Neural crest cell (in vitro differentiated cells): ENCODE results near the gene ALCAM. TPM values are rescaled to one million over a fixed set of nuclear protein-coding genes. Genes with fewer than 3 reads are reported as not detected.

Source experiments
- DNase-seq: peaks from one replicate; pipeline ENCODE4 v3.0.0; 2021; ENCODE audit warnings: low read depth, mixed read lengths, low spot score
- H3K27ac Mint-ChIP-seq: one replicate; pipeline ENCODE4 v1.8.0; 2021; ENCODE audit warnings: mild to moderate bottlenecking, mixed read lengths; ENCODE audit not compliant: unreplicated experiment
- H3K27me3 Mint-ChIP-seq: 2 replicates; pipeline ENCODE4 v1.8.0; 2021; ENCODE audit warnings: low read depth, mild to moderate bottlenecking, mixed read lengths
- H3K36me3 Mint-ChIP-seq: 2 replicates; pipeline ENCODE4 v1.8.0; 2021; ENCODE audit warnings: low read depth, mild to moderate bottlenecking, mixed read lengths
- H3K4me1 Mint-ChIP-seq: 2 replicates; pipeline ENCODE4 v1.8.0; 2021; ENCODE audit warnings: mixed read lengths
- H3K4me3 Mint-ChIP-seq: one replicate; pipeline ENCODE4 v1.8.0; 2021; ENCODE audit warnings: mild to moderate bottlenecking, mixed read lengths
- H3K9me3 Mint-ChIP-seq: 2 replicates; pipeline ENCODE4 v1.8.0; 2021; ENCODE audit warnings: mixed read lengths
- total RNA-seq: library from RNA; stranded (reverse); gene quantifications from 2 replicates; pipeline ENCODE4 v1.2.1, GENCODE V29; 2021
- TF ChIP-seq, protein P1 (sequence below): fragments of 200-600 bp; sonication (generic); conservative IDR thresholded peaks from 2 replicates; pipeline ENCODE4 v1.5.0; 2021; ENCODE audit warnings: antibody characterized with exemption, mild to moderate bottlenecking

The ALCAM gene
- total RNA-seq, 1 donor from 2014 or later, result 8.7 TPM

GRCh38 chr3:105504440-105504951 is 137.8 kb downstream of the ALCAM start:
- H3K9me3 Mint-ChIP-seq, result no peaks in the 10 kb centered on the region
- H3K27me3 Mint-ChIP-seq, result no peaks in the 10 kb centered on the region
- H3K4me1 Mint-ChIP-seq, result peaks cover 32% of the 10 kb centered on the region
- H3K36me3 Mint-ChIP-seq, result no peaks in the 10 kb centered on the region
- TF ChIP-seq, protein P1, sequence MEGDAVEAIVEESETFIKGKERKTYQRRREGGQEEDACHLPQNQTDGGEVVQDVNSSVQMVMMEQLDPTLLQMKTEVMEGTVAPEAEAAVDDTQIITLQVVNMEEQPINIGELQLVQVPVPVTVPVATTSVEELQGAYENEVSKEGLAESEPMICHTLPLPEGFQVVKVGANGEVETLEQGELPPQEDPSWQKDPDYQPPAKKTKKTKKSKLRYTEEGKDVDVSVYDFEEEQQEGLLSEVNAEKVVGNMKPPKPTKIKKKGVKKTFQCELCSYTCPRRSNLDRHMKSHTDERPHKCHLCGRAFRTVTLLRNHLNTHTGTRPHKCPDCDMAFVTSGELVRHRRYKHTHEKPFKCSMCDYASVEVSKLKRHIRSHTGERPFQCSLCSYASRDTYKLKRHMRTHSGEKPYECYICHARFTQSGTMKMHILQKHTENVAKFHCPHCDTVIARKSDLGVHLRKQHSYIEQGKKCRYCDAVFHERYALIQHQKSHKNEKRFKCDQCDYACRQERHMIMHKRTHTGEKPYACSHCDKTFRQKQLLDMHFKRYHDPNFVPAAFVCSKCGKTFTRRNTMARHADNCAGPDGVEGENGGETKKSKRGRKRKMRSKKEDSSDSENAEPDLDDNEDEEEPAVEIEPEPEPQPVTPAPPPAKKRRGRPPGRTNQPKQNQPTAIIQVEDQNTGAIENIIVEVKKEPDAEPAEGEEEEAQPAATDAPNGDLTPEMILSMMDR, result no peak
- DNase-seq, result no peak
- no peak overlapping the region for H3K27ac Mint-ChIP-seq
- H3K4me3 Mint-ChIP-seq, result no peak overlapping the region

DNA sequence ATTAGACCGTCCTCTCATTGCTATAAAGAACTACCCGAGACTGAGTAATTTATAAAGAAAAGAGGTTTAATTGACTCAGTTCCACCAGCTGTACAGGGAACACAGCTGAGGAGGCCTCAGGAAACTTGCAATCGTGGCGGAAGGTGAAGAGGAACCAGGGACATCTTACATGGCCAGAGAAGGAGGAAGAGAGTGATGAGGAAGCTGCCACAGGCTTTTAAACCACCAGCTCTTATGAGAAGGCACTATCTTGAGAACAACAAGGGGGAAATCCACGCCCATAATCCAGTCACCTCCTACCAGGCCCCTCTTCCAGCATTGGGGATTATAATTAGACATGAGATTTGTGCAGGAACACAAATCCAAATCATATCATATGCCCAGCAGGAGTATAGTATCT is 138.5 kb downstream of the ALCAM start:
- peaks cover 25% of the 10 kb centered on the region for H3K4me1 Mint-ChIP-seq
- DNase-seq, result no peak
- TF ChIP-seq, protein P1, result no peak
- no peaks in the 10 kb centered on the region for H3K27me3 Mint-ChIP-seq
- no peak overlapping the region for H3K27ac Mint-ChIP-seq
- H3K9me3 Mint-ChIP-seq, result no peaks in the 10 kb centered on the region
- no peak overlapping the region for H3K4me3 Mint-ChIP-seq
- no peaks in the 10 kb centered on the region for H3K36me3 Mint-ChIP-seq

DNA sequence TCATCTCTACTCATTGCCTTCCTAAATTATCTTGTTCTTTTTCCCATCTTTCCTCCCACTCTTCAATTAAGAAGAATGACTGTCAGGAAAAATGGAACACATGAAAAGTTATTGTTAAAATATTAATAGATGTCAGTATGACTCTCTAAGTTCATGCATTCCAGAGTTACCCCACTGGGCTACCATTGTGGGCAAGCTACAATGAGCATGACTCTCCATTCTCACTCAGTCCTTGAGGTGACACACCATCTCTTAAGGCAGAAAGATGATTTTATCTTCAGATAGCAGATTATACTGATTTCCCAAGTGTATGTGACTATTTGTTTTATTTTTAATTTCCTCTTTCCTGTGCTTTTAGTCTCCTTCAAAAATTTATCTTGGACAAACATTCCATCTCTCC is 144.3 kb downstream of the ALCAM start:
- H3K27me3 Mint-ChIP-seq, result no peaks in the 10 kb centered on the region
- H3K9me3 Mint-ChIP-seq, result no peaks in the 10 kb centered on the region
- H3K4me3 Mint-ChIP-seq, result no peak overlapping the region
- H3K36me3 Mint-ChIP-seq, result no peaks in the 10 kb centered on the region
- no peaks in the 10 kb centered on the region for H3K4me1 Mint-ChIP-seq
- DNase-seq, result no peak
- H3K27ac Mint-ChIP-seq, result no peak overlapping the region
- TF ChIP-seq, protein P1, result no peak

DNA sequence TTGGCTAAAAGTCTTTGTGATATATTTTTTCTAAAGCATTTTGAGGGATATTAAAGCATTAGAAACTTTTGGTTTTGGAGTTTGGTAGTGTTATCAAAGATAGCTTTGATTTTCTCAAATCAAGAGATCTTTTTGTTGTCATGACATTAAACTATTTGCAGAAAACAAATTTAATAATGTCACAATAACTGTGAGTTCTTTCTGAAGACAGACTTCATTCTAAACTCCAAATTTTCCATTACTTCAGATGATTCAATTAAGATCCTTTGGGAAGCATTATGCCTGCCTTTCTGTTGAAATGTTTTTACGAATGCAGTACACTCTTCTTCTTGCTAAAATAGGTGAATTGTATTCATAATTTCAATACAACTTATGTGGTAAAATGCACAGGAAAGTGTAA is 145.4 kb downstream of the ALCAM start:
- no peak for DNase-seq
- Mint-ChIP-seq H3K4me1 (no peaks in the 10 kb centered on the region), H3K27me3 (no peaks in the 10 kb centered on the region), H3K27ac (no peak overlapping the region), H3K4me3 (no peak overlapping the region), H3K36me3 (no peaks in the 10 kb centered on the region), H3K9me3 (no peaks in the 10 kb centered on the region)
- TF ChIP-seq, protein P1, result no peak

DNA sequence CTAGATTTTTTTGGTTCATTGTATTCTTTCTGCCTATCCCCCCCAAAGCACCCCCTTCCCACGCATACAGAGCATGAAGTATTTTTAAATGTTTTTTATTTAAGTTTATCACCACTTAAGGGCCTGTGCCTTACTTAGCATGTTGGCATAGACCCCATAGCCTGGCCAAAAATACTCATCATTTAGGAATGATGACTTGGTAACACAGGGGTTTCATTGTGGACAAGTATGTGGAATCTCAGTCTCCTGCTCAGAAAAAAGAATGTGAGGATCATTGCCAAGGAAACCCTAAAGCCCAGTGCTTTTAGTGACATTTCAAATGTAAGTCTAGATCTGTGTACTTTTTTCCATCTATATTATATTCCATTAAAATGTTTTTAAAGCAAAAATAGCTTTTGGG is 146.3 kb downstream of the ALCAM start:
- Mint-ChIP-seq H3K27ac (no peak overlapping the region), H3K4me1 (no peaks in the 10 kb centered on the region), H3K4me3 (no peak overlapping the region), H3K9me3 (no peaks in the 10 kb centered on the region), H3K36me3 (no peaks in the 10 kb centered on the region), H3K27me3 (no peaks in the 10 kb centered on the region)
- TF ChIP-seq, protein P1, result no peak
- DNase-seq, result no peak

DNA sequence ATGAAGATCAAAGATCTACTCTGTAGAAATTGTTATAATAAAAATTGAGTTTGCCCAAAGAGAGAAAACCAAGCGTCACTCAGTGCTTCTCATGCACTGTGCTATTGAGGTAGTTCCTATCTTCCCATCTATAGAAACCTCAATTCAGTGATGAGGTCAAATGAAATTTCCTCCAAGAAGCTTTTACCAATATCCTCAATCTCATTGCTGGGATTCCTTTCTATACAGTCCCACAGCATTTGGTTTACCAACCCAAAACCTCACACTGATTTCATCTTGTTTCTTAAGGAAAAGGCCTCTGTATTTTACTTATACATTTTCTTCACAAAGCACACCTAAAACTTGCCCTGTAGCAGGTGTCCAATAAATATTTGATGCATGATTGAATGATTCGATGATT is 147.2 kb downstream of the ALCAM start:
- Mint-ChIP-seq H3K36me3 (no peaks in the 10 kb centered on the region), H3K4me1 (peaks cover 3% of the 10 kb centered on the region), H3K27ac (no peak overlapping the region), H3K27me3 (no peaks in the 10 kb centered on the region), H3K4me3 (no peak overlapping the region), H3K9me3 (no peaks in the 10 kb centered on the region)
- TF ChIP-seq, protein P1, result no peak
- no peak for DNase-seq
